Suprapubic skin (tissue), 4 donors: ENCODE results near the gene TRIP4. TPM values are rescaled to one million over a fixed set of nuclear protein-coding genes. Genes with fewer than 3 reads are reported as not detected.

Experiments used
- DNase-seq, 2 donors: peaks; one replicate each; pipeline ENCODE4 v3.0.0-alpha.2; 2019; ENCODE audit warnings: low spot score in 2 of 2
- H3K27ac ChIP-seq: fragments of 200-600 bp; sonication (generic); one replicate; pipeline ENCODE4 v1.5.1; 2019
- H3K27me3 ChIP-seq: fragments of 200-600 bp; sonication (generic); one replicate; pipeline ENCODE4 v1.5.1; 2019
- H3K36me3 ChIP-seq: fragments of 200-600 bp; sonication (generic); one replicate; pipeline ENCODE4 v1.5.1; 2019
- H3K4me1 ChIP-seq: fragments of 200-600 bp; sonication (generic); one replicate; pipeline ENCODE4 v1.5.1; 2019
- H3K4me3 ChIP-seq: fragments of 200-600 bp; sonication (generic); one replicate; pipeline ENCODE4 v1.5.1; 2019; ENCODE audit warnings: mild to moderate bottlenecking
- H3K9me3 ChIP-seq: fragments of 200-600 bp; sonication (generic); one replicate; pipeline ENCODE4 v1.5.1; 2019
- EP300 ChIP-seq: sonication (generic); formaldehyde crosslinking; IDR thresholded peaks from one replicate; pipeline ENCODE4 v1.6.1; 2017; ENCODE audit warnings: antibody characterized with exemption
- POLR2A ChIP-seq, 2 donors: fragments of 450-650 bp; IDR thresholded peaks; one replicate each; pipeline ENCODE4 v1.6.1; 2017; ENCODE audit warnings: antibody characterized with exemption in 2 of 2, mild to moderate bottlenecking in 2 of 2, moderate library complexity in 2 of 2
- POLR2AphosphoS5 ChIP-seq, 3 donors: sonication (generic); formaldehyde crosslinking; IDR thresholded peaks; one replicate each; pipeline ENCODE4 v1.6.1; 2017; ENCODE audit warnings: antibody characterized with exemption in 3 of 3
- WGBS: methylation state at CpG from one replicate; pipeline ENCODE4 v1.1.5; 2018; 5-methylcytosine and 5-hydroxymethylcytosine counted together
- total RNA-seq, 4 donors: library from RNA; depleted of rRNA; stranded (reverse); fragments of >200 nt; gene quantifications; one replicate each; pipeline ENCODE4 v1.1.0, GENCODE V29; 2016
- TF ChIP-seq, protein P1 (sequence below), 2 donors: fragments of 200-600 bp in 1 of 2; fragments of 450-650 bp in 1 of 2; sonication (generic) in 1 of 2; IDR thresholded peaks; one replicate each; pipeline ENCODE4 v1.5.1; 2016 to 2019; ENCODE audit warnings: antibody characterized with exemption in 2 of 2, mild to moderate bottlenecking in 1 of 2, moderate library complexity in 1 of 2

Gene TRIP4
- total RNA-seq, 4 donors from 2014 or later: 8.3 to 22.2 (median 13.0) TPM

DNA sequence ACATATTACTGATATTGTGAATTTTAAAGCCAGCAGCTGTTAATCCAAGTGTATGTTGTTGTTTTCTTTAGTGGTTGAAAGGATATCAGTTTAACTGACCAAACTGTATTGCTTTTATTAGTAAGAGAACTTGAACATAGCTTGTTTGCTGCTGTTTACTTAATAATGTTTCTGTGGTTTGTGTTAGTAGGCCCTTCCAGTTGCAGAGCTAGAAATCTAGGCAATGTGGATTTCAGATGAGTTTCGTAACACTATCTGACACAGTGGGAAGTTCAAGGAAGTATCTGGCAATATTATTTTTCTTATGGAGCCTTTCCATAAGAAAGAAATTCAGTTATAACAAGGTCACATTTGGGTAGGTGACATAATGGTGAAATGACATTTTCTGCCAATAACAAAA is 91.2 kb downstream of the TRIP4 start:
- no peak overlapping the region for H3K4me3 ChIP-seq
- no peak for TF ChIP-seq POLR2AphosphoS5 (IDR thresholded peaks at IDR 0.05)
- no peak for TF ChIP-seq EP300
- no peak for TF ChIP-seq POLR2A (IDR thresholded peaks at IDR 0.05)
- TF ChIP-seq, protein P1, sequence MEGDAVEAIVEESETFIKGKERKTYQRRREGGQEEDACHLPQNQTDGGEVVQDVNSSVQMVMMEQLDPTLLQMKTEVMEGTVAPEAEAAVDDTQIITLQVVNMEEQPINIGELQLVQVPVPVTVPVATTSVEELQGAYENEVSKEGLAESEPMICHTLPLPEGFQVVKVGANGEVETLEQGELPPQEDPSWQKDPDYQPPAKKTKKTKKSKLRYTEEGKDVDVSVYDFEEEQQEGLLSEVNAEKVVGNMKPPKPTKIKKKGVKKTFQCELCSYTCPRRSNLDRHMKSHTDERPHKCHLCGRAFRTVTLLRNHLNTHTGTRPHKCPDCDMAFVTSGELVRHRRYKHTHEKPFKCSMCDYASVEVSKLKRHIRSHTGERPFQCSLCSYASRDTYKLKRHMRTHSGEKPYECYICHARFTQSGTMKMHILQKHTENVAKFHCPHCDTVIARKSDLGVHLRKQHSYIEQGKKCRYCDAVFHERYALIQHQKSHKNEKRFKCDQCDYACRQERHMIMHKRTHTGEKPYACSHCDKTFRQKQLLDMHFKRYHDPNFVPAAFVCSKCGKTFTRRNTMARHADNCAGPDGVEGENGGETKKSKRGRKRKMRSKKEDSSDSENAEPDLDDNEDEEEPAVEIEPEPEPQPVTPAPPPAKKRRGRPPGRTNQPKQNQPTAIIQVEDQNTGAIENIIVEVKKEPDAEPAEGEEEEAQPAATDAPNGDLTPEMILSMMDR (IDR thresholded peaks at IDR 0.05): no peak
- no peaks in the 10 kb centered on the region for H3K27me3 ChIP-seq
- peaks cover 7% of the 10 kb centered on the region for H3K4me1 ChIP-seq
- no peak for DNase-seq
- H3K9me3 ChIP-seq: no peaks in the 10 kb centered on the region
- H3K36me3 ChIP-seq: peaks cover 5% of the 10 kb centered on the region
- no peak overlapping the region for H3K27ac ChIP-seq
- 3% methylated on average over 1 of the region's 1 CpG for WGBS

DNA sequence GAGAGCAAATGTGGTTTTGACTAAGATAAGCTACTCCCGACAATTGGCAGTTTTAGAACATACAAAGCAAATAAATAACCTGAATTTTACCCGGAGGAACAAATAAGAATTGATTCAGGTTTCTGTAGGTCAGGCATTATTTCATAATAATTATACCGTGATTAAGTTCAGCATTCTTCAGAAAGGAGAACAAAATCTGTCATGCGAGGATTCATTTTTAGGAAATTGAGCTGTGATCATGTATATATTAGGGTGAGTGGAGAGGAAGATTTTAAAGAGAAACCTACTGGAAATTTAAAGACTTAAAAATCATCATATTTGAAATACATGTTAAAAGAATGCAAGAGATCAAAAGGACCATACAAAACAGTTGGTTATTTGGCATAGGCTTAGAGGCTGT is 93.3 kb downstream of the TRIP4 start:
- WGBS: 66% methylated on average over 4 of the region's 4 CpGs

DNA sequence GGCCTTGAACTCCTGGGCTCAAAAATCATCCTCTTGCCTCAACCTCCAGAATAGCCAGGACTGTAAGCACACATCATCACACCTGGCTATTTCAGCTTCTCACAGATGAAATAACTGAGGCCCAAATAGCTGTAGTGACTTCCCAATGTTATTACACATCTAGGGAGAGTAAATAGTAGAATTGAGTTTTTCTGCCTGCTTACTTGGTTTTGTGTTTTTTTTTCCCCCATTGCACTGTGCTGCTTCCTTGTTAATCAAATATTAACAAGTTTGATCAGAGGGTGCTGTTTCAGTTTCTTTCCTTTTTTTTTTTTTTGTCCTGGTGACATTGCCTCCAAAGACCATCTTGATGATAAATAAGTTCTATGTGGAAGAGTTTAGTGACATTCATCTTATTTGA is 96.1 kb downstream of the TRIP4 start:
- Histone ChIP-seq H3K27me3 (no peaks in the 10 kb centered on the region), H3K36me3 (peaks cover 5% of the 10 kb centered on the region), H3K4me1 (no peaks in the 10 kb centered on the region), H3K27ac (no peak overlapping the region), H3K9me3 (no peaks in the 10 kb centered on the region), H3K4me3 (no peak overlapping the region)
- TF ChIP-seq POLR2AphosphoS5 (IDR thresholded peaks at IDR 0.05) (no peak), POLR2A (IDR thresholded peaks at IDR 0.05) (no peak), EP300 (no peak)
- TF ChIP-seq, protein P1 (IDR thresholded peaks at IDR 0.05): no peak
- no peak for DNase-seq

More for the DNA sequence above, 93.3 kb downstream of the TRIP4 start:
- TF ChIP-seq POLR2A (IDR thresholded peaks at IDR 0.05): no peak
- TF ChIP-seq EP300: no peak
- no peak for TF ChIP-seq POLR2AphosphoS5 (IDR thresholded peaks at IDR 0.05)
- TF ChIP-seq, protein P1 (IDR thresholded peaks at IDR 0.05): no peak
- no peaks in the 10 kb centered on the region for H3K9me3 ChIP-seq
- peaks cover 5% of the 10 kb centered on the region for H3K36me3 ChIP-seq
- H3K27ac ChIP-seq: no peak overlapping the region
- DNase-seq: no peak
- H3K27me3 ChIP-seq: no peaks in the 10 kb centered on the region
- no peak overlapping the region for H3K4me3 ChIP-seq
- H3K4me1 ChIP-seq: peaks cover 7% of the 10 kb centered on the region

DNA sequence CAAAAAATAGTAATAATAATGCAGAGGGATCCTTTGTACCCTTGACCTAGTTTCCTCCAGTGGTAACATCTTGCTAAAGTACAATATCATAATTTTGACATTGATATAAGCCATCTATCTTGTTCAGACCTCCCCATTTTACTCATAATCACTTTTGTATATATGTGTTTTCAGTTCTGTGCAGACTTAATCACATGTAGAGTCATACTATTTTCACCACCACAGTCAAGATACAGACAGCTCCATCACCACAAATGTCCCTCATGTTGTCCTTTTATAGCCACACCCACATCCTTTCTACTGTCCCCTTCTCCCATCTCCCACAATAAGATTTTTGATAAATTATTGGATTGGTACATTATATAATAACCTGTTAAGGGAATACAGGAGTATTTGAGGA is 98.2 kb downstream of the TRIP4 start:
- H3K4me3 ChIP-seq: no peak overlapping the region
- no peak for DNase-seq
- no peaks in the 10 kb centered on the region for H3K9me3 ChIP-seq
- H3K4me1 ChIP-seq: no peaks in the 10 kb centered on the region
- TF ChIP-seq, protein P1 (IDR thresholded peaks at IDR 0.05): no peak
- TF ChIP-seq POLR2AphosphoS5 (IDR thresholded peaks at IDR 0.05) (no peak), EP300 (no peak), POLR2A (IDR thresholded peaks at IDR 0.05) (no peak)
- peaks cover 8% of the 10 kb centered on the region for H3K36me3 ChIP-seq
- H3K27ac ChIP-seq: no peak overlapping the region
- H3K27me3 ChIP-seq: no peaks in the 10 kb centered on the region

DNA sequence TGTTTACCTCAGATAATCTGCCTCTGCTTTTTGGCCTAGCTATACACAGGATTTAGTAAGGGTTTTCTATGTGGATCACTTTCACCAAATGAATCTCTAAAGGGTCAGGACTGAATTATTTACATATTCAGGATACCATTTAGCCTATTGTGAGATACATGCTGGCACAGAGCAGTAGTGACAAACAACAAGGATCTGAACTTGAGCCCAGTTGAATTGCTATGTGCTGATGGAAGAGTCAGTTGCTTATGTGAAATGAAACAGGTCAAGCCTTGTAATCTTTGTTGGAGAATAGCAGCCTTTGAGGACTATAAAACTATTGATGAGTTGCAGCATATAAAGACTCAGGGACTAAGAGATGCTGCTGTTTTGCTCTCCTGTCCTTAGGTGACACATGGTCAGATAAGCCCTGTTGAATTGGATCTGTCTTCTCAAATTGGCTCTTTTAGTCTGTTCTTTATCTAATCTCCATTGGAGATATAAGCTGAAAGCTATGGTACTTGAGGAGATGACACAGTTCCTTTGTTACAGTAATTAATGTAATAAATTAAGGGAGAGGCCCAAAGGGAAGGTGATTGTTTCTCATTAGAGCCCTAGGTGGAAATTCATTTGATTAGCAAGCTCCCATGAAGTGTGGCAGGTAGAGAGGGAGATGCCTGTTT is 103.1 kb downstream of the TRIP4 start:
- no peak for DNase-seq
- Histone ChIP-seq H3K36me3 (peaks cover 3% of the 10 kb centered on the region), H3K9me3 (no peaks in the 10 kb centered on the region), H3K4me1 (no peaks in the 10 kb centered on the region), H3K27me3 (no peaks in the 10 kb centered on the region), H3K27ac (no peak overlapping the region), H3K4me3 (no peak overlapping the region)
- TF ChIP-seq, protein P1 (IDR thresholded peaks at IDR 0.05): no peak
- no peak for TF ChIP-seq POLR2A (IDR thresholded peaks at IDR 0.05)
- TF ChIP-seq EP300: no peak
- TF ChIP-seq POLR2AphosphoS5 (IDR thresholded peaks at IDR 0.05): no peak
